ENCODE measurements around the gene PTEN.

DNA sequence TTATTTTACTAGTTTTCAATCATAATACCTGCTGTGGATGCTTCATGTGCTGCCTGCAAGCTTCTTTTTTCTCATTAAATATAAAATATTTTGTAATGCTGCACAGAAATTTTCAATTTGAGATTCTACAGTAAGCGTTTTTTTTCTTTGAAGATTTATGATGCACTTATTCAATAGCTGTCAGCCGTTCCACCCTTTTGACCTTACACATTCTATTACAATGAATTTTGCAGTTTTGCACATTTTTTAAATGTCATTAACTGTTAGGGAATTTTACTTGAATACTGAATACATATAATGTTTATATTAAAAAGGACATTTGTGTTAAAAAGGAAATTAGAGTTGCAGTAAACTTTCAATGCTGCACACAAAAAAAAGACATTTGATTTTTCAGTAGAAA is 103.0 kb downstream of the PTEN start:
- TF ChIP-seq POLR2A (IDR thresholded peaks at IDR 0.05) (no peak), POLR2AphosphoS5 (IDR thresholded peaks at IDR 0.05) (no peak)

Measured in stomach (tissue), 4 donors.